Stimulated activated CD8-positive, alpha-beta memory T cell treated with anti-CD3 and anti-CD28 coated beads, Interleukin-15, amount 100 ng/mL, for 4 hours (primary cell): ENCODE data around the gene GAL3ST3.
"Not testable (repeated sequence)": the region's sequence is repeated elsewhere in the genome, so short reads cannot be mapped to it uniquely, and the experiment has no call there.

ENCODE experiments used
- DNase-seq, 2 donors: peaks; one replicate each; pipeline ENCODE4 v3.0.0-alpha.2; 2020; ENCODE audit warnings: low read depth in 2 of 2

GAL3ST3 gene

GRCh38 chr11:66012946-66013761, 35.8 kb downstream of the GAL3ST3 start:
- no peak for DNase-seq

- no peak for DNase-seq
Measured at GRCh38 chr11:66012371-66012945, 36.5 kb downstream of the GAL3ST3 start.

- no peak for DNase-seq
Measured at GRCh38 chr11:66011785-66012303, 37.1 kb downstream of the GAL3ST3 start, which contains the start of gene CST6. CST6 (plus strand) TSS chr11:66012008; CDS start chr11:66012045, 37 bp downstream.

GRCh38 chr11:66011239-66011784, 37.6 kb downstream of the GAL3ST3 start:
- no peak for DNase-seq

- not testable (repeated sequence) for DNase-seq
Measured at GRCh38 chr11:66010036-66010435, 38.9 kb downstream of the GAL3ST3 start.

- no peak for DNase-seq
Measured at GRCh38 chr11:66008468-66009101, 40.4 kb downstream of the GAL3ST3 start.

- DNase-seq, result no peak
Measured at GRCh38 chr11:66008095-66008467, 40.9 kb downstream of the GAL3ST3 start.

- DNase-seq, result no peak
Measured at GRCh38 chr11:66007201-66007634, 41.7 kb downstream of the GAL3ST3 start.

- DNase-seq, result no peak
Measured at GRCh38 chr11:66006891-66007176, 42.1 kb downstream of the GAL3ST3 start.

GRCh38 chr11:66006134-66006890, 42.6 kb downstream of the GAL3ST3 start:
- DNase-seq, result no peak

GRCh38 chr11:66004186-66004585, 44.8 kb downstream of the GAL3ST3 start:
- DNase-seq, result no peak

- DNase-seq, result no peak
Measured at GRCh38 chr11:66003291-66003690, 45.7 kb downstream of the GAL3ST3 start.

- peak in 1 of 2 donors; percentile 69 for DNase-seq
Measured at GRCh38 chr11:66002648-66003225, 46.2 kb downstream of the GAL3ST3 start.

- DNase-seq, result peak; percentile 83 to 87
Measured at GRCh38 chr11:66001942-66002647, 46.9 kb downstream of the GAL3ST3 start, which contains the start of the genes BANF1 and EIF1AD. BANF1 (plus strand) TSS chr11:66002503; CDS start chr11:66003251, 748 bp downstream. EIF1AD (minus strand) TSS chr11:66002157; CDS start chr11:66000389, 1,768 bp downstream.

GRCh38 chr11:65997286-65997685, 51.7 kb downstream of the GAL3ST3 start:
- no peak for DNase-seq

GRCh38 chr11:65992056-65992455, 56.9 kb downstream of the GAL3ST3 start:
- DNase-seq, result no peak
